WI38 (cell line): ENCODE results near the gene MLC1.

Experiments
- H3K4me3 ChIP-seq: 2 replicates; pipeline ENCODE4 v1.5.1; 2011; ENCODE audit warnings: low read depth, mild to moderate bottlenecking, control low read depth, low read length
- CTCF ChIP-seq: IDR thresholded peaks from 2 replicates; pipeline ENCODE4 v1.5.1; 2012; ENCODE audit warnings: low read depth, mild to moderate bottlenecking, control low read depth, low read length

The MLC1 gene

GRCh38 chr22:50119768-50120251 lies 34.6 kb upstream of the MLC1 start:
- no peak overlapping the region for H3K4me3 ChIP-seq

GRCh38 chr22:50119169-50119767 lies 34.0 kb upstream of the MLC1 start:
- TF ChIP-seq CTCF, result no peak
- H3K4me3 ChIP-seq, result no peak overlapping the region

More at GRCh38 chr22:50119768-50120251, 34.6 kb upstream of the MLC1 start:
- no peak for TF ChIP-seq CTCF

DNA sequence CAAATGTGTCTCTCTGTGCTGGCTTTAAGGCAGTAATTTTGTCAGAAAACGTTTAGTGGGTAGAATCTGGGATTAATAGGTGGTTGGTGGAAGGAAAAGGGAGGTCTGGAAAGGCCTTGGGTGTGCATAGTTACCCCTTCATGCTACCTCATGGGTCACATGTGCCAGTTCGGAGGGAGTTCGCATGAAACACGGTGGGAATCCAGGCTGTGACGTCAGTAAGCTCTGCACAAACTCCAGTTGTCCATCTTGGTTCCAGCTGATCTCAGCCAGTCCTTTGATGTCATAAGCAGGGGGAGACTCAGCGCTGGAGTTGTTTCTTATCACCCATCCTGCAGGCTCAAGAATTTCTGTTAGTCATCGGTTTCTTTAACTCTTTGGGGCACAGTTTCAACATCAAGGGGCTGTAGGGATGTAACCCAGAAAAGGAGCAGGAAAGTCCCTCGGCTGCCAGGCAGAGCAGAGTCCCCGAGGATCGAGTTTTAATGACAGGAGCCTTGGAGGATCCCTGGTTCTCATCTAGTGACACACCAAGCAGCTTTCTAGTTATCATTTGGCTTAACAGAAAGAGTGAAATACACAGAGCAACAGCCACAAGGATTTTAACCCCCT lies 33.4 kb upstream of the MLC1 start:
- no peak for TF ChIP-seq CTCF

GRCh38 chr22:50118129-50118528 lies 32.9 kb upstream of the MLC1 start:
- TF ChIP-seq CTCF, result no peak
- H3K4me3 ChIP-seq, result no peak overlapping the region

More for the DNA sequence above, 33.4 kb upstream of the MLC1 start:
- H3K4me3 ChIP-seq, result no peak overlapping the region

- no peak overlapping the region for H3K4me3 ChIP-seq
- TF ChIP-seq CTCF, result no peak
Measured at GRCh38 chr22:50117168-50117762, 32.0 kb upstream of the MLC1 start.

- H3K4me3 ChIP-seq, result no peak overlapping the region
- no peak for TF ChIP-seq CTCF
Measured at GRCh38 chr22:50115693-50116092, 30.5 kb upstream of the MLC1 start.
